ENCODE results near the gene FNDC11.
"Not testable (repeated sequence)": the region's sequence is repeated elsewhere in the genome, so short reads cannot be mapped to it uniquely, and the experiment has no call there.

FNDC11 gene

GRCh38 chr20:63597651-63598478, 43.9 kb downstream of the FNDC11 start:
- DNase-seq (ENCODE audit: low read depth in 2 of 2, low spot score in 1 of 2), result no peak

DNA sequence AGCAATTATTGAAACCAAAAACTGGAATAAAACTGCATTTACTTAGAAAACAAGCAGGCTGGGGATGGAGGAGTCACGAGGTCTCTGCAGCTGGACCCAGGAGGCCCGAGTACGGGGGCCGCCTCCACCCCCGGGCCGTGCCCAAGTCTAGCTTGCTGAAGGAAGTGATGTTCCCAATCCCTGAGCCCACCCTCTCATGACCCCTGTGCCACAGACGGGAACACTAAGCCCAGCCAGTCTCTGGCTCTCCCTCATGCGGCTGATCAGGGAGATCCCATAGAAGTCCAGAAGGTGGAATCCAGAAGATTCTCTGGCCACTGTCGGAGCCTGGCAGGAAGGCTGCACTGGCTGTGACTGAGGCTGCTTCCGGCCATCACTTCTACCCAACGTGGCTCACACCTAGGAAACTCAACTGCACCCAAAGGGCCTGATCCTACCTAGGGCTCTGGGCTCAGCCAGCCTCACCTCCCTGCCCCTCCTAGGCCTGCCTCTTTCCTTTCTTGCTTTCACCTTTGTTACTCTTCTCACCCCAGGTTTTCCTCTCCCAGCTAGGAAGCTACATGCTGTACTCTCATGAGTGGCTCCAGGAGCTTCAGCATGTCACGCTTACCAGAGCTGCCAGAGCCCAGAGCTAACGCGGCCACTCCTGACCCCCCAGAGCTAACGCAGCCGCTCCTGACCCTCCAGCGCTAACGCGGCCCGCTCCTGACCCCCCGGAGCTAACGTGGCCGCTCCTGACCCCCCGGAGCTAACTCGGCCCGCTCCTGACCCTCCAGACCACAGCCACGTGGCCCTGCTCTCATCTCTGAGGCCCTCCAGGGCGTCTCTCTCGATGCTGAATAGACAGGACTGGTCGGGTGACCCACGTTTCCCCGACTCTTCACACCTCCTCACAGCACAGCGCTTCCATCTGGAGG, 44.8 kb downstream of the FNDC11 start:
- DNase-seq (ENCODE audit: low read depth in 2 of 2, low spot score in 1 of 2), result no peak

DNA sequence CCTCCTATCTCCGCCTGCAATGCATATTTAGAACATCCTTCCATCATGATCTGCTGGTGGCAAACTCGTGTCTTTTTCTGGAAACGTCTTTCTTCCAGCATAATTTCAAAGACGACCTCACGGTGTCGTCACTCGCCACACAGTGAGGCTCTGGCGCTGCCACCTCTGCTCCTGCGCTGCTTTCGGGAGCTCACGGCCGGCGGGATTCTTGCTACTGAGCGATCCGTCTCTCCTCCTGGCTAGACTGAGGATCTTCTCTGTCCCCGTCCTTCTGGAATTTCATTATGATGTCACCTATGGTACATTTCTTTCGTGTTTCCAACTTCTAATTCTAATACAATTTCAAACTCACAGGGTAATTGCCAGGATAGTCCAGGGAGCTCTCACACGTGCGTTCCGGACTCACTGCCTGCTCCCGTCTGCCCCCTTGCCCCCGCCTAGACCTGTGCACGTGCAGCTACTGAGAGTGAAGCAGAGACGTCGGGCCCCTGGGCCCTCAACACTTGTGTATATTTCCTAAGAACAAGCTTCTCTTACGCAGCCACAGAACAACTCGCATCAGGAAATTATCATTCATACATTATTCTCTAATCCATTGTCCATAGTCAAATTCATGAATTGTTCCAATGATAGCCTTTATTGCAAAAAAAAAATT, 45.6 kb downstream of the FNDC11 start:
- DNase-seq (ENCODE audit: low read depth in 2 of 2, low spot score in 1 of 2), result no peak

DNA sequence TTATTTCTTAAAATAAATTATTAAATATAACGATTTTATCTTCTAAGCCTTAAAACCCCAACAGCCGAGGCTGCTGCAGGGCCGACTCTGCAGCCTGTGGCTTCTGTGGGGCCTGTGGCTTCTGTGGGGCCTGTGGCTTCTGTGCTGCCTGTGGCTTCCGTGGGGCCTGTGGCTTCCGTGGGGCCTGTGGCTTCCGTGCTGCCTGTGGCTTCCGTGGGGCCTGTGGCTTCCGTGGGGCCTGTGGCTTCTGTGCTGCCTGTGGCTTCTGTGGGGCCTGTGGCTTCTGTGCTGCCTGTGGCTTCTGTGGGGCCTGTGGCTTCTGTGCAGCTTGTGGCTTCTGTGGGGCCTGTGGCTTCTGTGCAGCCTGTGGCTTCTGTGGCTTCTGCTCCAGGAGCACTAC, 47.7 kb downstream of the FNDC11 start:
- DNase-seq (ENCODE audit: low read depth in 2 of 2, low spot score in 1 of 2), result not testable (repeated sequence)

DNA sequence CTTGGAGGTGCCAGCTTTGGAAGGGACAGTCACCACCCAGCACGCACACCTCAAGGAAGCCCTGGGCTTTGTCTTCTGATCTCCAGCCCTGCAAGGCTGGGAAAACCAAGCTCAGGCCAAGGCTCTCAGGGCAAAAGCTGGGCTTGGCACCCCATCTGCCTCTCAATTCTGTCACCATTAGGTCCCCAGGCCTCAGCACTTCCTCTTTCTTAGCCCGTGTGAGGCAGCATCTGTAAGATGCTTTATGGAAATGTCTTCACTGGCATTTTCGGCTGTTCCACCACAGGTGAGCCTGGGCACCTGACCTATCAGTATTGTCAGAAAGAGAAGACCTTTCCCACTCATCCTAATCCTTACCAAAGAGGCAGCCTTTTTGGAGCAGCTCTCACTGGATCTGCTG, 48.4 kb downstream of the FNDC11 start:
- DNase-seq (ENCODE audit: low read depth in 2 of 2, low spot score in 1 of 2), result no peak

All from stimulated activated CD8-positive, alpha-beta memory T cell treated with anti-CD3 and anti-CD28 coated beads, Interleukin-4, amount 100 ng/mL, for 1 hour (primary cell).